Fibroblast of pulmonary artery (primary cell): ENCODE measurements around the gene GP9.

ENCODE experiments used
- DNase-seq: peaks from one replicate; pipeline ENCODE4 v3.0.0-alpha.2; 2010; ENCODE audit warnings: low read depth
- H3K4me3 ChIP-seq: replicated peaks from 2 replicates; pipeline ENCODE4 v1.5.1; 2011; ENCODE audit warnings: low read depth, mild to moderate bottlenecking, control low read depth, low read length, moderate library complexity
- TF ChIP-seq, protein P1 (sequence below): IDR thresholded peaks from 2 replicates; pipeline ENCODE4 v1.5.1; 2011; ENCODE audit warnings: mild to moderate bottlenecking, control low read depth, low read length, inconsistent platforms; ENCODE audit errors: missing control alignments

GP9 gene

DNA sequence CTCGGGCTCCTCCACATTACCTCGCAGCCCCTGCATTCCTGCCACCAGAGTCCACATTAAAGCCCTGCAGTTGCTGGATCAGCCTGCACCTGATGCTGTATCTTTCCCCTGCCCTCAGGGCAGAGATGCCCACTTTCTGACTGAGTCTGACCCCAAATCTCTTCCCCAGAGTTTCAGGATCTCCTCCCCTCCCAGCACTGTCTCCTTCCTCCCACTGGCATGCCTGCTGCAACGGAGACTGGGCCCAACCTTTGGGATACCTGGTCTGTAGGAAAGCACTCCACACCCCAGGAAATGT, 20.6 kb upstream of the GP9 start:
- TF ChIP-seq, protein P1, sequence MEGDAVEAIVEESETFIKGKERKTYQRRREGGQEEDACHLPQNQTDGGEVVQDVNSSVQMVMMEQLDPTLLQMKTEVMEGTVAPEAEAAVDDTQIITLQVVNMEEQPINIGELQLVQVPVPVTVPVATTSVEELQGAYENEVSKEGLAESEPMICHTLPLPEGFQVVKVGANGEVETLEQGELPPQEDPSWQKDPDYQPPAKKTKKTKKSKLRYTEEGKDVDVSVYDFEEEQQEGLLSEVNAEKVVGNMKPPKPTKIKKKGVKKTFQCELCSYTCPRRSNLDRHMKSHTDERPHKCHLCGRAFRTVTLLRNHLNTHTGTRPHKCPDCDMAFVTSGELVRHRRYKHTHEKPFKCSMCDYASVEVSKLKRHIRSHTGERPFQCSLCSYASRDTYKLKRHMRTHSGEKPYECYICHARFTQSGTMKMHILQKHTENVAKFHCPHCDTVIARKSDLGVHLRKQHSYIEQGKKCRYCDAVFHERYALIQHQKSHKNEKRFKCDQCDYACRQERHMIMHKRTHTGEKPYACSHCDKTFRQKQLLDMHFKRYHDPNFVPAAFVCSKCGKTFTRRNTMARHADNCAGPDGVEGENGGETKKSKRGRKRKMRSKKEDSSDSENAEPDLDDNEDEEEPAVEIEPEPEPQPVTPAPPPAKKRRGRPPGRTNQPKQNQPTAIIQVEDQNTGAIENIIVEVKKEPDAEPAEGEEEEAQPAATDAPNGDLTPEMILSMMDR = no peak
- no peak overlapping the region for H3K4me3 ChIP-seq
- no peak for DNase-seq

- H3K4me3 ChIP-seq = no peak overlapping the region
- TF ChIP-seq, protein P1 = no peak
- DNase-seq = no peak
Observed at GRCh38 chr3:129040579-129041300, 19.8 kb upstream of the GP9 start.

DNA sequence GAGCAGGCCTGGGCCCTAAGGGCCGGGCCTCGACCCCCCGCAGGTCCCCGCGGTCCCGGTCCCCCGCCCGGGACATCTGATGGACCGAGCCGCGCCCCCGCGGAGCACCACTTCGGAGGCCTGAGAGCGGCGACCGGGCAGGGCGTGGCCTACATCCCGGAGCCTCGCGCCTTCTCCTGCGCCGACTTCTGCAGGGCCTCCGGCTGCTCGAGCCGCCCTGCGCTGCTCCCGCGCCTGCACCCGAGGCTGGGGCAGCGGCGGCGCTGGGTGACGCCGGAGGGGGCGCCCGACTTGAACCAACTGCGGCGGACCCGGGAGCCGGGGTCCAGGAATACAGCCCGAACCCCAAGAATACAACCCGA, 14.9 kb upstream of the GP9 start:
- TF ChIP-seq, protein P1 = no peak
- H3K4me3 ChIP-seq = no peak overlapping the region
- no peak for DNase-seq

GRCh38 chr3:129046037-129046731, 14.4 kb upstream of the GP9 start:
- H3K4me3 ChIP-seq = no peak overlapping the region
- no peak for DNase-seq
- TF ChIP-seq, protein P1 = no peak

DNA sequence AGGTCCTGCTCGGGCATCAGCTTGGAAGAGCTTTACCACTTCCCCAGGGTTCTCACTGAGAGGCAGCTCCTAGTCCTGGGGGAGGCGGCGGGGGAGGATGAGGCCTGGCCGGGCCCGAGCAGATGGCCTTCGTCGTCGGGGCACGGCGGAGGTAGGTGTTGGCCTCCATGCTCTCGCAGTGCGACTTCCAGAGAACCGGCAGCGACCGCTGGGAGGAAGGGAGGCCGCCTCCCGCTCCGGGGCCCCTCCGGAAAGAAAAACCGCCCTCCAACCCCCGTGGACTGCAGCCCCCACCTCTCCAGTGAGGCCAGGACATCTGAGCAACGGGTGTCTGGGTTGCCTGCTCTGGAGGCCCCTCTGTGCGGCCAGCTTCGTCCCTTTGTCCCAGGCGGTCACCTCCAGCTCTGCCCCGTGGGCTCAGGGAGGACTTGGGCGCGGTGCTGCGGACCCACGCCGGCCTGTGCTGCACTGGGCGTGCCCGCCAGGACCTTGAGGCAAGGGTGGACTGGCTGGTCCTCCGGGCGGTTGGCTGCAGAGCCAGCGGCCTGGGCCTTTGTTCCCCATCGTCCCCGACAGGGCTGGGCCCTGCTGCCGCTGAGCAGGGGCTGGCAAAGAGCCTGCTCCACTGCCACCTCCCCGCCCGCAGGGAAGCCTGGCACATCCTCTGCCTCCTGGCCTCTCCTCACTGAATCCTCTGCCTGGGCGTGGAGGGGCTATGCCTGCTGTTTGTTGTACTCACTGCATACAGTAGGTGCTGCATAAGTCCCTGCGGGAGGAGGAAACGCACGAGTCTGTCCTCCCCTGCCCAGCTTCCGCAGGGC, 13.6 kb upstream of the GP9 start:
- H3K4me3 ChIP-seq = no peak overlapping the region
- TF ChIP-seq, protein P1 = no peak
- no peak for DNase-seq

GRCh38 chr3:129047553-129047839, 13.1 kb upstream of the GP9 start:
- no peak for DNase-seq
- TF ChIP-seq, protein P1 = no peak
- H3K4me3 ChIP-seq = no peak overlapping the region
